ENCODE measurements around the gene CCNE1.

Gene CCNE1

DNA sequence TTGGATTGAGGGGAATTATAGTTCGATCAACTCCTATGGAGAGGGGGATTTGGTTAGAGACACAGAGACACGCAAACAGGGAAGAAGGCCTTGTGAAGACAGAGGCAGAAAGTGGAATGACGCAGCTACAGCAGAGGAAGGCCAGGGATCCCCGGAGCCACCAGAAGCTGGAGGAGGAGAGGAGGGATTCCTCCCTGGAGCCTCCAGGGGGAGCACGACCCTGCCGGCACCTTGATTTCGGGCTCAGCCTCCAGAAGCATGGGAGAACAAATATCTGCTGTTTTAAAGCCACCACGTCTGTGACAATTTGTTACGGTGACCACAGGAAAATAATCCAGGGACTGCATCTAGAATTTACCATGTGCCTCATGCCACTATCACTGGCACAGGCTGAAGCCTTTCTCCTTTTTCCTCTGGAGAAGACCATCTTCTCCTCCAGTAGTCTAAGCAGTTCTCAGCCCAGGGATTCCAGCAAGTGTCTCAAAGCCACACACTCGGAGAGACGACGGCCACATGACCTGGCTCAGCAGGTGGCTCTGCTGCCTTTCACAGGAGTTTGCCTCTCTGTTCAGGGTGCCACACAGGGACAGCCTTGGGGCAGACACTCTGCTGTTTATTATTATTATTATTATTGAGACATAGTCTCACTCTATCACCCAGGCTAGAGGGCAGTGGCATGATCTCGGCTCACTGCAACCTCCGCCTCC, 39.9 kb upstream of the CCNE1 start:
- Histone ChIP-seq H2BK5ac (ENCODE audit: low read length) (no peak overlapping the region), H3K4me2 (ENCODE audit: insufficient read depth, low read length, poor library complexity, severe bottlenecking) (no peak overlapping the region), H3K23ac (ENCODE audit: low read depth, low read length, poor library complexity) (no peak overlapping the region), H2BK120ac (ENCODE audit: low read depth, low read length) (no peak overlapping the region), H3K4ac (ENCODE audit: low read length) (no peak overlapping the region), H3K27me3 (ENCODE audit: control insufficient read depth in 3 of 3, insufficient read depth in 3 of 3, low read depth in 1 of 3, low read length in 3 of 3) (peaks cover 0 to 5% (median 0%) of the 10 kb centered on the region in 3 experiments), H3K27ac (replicated peaks; ENCODE audit: low read length) (no peak overlapping the region), H4K91ac (ENCODE audit: low read depth, low read length, poor library complexity) (no peak overlapping the region), H3K36me3 (replicated peaks in 1 of 2; ENCODE audit: control insufficient read depth in 2 of 2, insufficient read depth in 2 of 2, low read length in 2 of 2) (no peaks in the 10 kb centered on the region), H2AFZ (ENCODE audit: low read length) (peak overlapping the region; percentile 79), H4K8ac (ENCODE audit: low read depth, low read length) (no peak overlapping the region), H2AK5ac (ENCODE audit: low read depth, low read length) (no peak overlapping the region), H3K9ac (ENCODE audit: low read depth, low read length, poor library complexity) (no peak overlapping the region), H3K14ac (ENCODE audit: low read length) (no peak overlapping the region), H3K79me1 (ENCODE audit: low read depth, low read length) (no peaks in the 10 kb centered on the region), H3K18ac (ENCODE audit: low read length) (no peak overlapping the region), H2BK12ac (ENCODE audit: low read length) (no peak overlapping the region), H3K9me3 (replicated peaks in 1 of 2; ENCODE audit: control insufficient read depth in 2 of 2, insufficient read depth in 1 of 2, low read depth in 1 of 2, low read length in 2 of 2) (no peaks in the 10 kb centered on the region), H3K4me1 (ENCODE audit: control insufficient read depth in 2 of 2, insufficient read depth in 1 of 2, low read depth in 1 of 2, low read length in 2 of 2) (peaks cover 6 to 7% of the 10 kb centered on the region in 2 donors), H3K4me3 (ENCODE audit: low read length in 2 of 2) (no peak overlapping the region), H2BK15ac (ENCODE audit: low read length) (no peak overlapping the region)
- WGBS, 2 donors (ENCODE audit: extremely low coverage in 2 of 2, insufficient read length in 2 of 2, insufficient replicate concordance in 1 of 2) = no CpG with 5 or more reads among the region's 14 CpGs
- peak; percentile 38 for DNase-seq (ENCODE audit: low spot score)

DNA sequence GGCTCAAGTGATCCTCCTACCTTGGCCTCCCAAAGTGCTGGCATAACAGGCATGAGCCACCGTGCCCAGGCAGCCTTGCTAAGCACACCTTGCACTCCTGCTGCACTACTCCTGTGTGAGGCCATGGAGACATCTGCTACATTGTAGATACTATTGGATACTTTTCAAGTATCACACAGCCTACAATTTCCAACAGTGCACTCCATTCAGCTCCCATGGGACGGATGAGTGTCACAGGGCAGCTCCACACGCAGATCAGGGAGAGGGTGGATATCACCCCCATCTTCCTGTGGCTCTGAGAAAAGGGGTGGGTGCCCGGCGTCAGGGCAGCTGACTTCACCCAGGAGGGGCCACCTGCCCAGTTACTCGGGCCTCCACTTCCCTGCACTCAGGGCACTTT, 39.1 kb upstream of the CCNE1 start:
- no peak overlapping the region for H2BK15ac ChIP-seq (ENCODE audit: low read length)

DNA sequence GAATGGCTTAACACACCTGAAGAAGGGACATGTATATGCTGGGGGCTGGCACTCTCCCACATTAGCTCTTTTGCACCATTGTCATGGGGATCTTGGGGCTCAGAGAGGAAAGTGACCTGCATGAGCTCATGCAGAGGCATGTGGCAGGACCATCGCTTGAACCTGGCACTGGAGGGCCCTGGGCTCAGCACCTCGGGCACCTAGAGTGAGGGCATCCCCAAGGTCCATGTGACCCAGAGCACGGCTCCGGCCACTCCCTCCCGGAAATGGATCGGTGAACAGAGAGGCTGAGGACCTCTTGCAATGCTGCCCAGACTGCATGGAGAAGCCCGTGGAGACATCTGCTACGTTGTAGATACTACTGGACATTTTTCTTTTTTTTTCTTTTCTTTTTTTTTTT, 38.6 kb upstream of the CCNE1 start:
- Histone ChIP-seq H2AFZ (ENCODE audit: low read length) (no peak overlapping the region), H2BK15ac (ENCODE audit: low read length) (peak overlapping the region; percentile 61), H3K4me1 (ENCODE audit: control insufficient read depth in 2 of 2, insufficient read depth in 1 of 2, low read depth in 1 of 2, low read length in 2 of 2) (peaks cover 6 to 7% of the 10 kb centered on the region in 2 donors), H4K8ac (ENCODE audit: low read depth, low read length) (no peak overlapping the region), H2BK12ac (ENCODE audit: low read length) (no peak overlapping the region), H3K4me3 (ENCODE audit: low read length in 2 of 2) (no peak overlapping the region), H3K27me3 (ENCODE audit: control insufficient read depth in 3 of 3, insufficient read depth in 3 of 3, low read depth in 1 of 3, low read length in 3 of 3) (peaks cover 0 to 2% (median 0%) of the 10 kb centered on the region in 3 experiments), H3K9ac (ENCODE audit: low read depth, low read length, poor library complexity) (no peak overlapping the region), H2BK120ac (ENCODE audit: low read depth, low read length) (no peak overlapping the region), H3K27ac (replicated peaks; ENCODE audit: low read length) (no peak overlapping the region), H4K91ac (ENCODE audit: low read depth, low read length, poor library complexity) (no peak overlapping the region), H3K36me3 (replicated peaks in 1 of 2; ENCODE audit: control insufficient read depth in 2 of 2, insufficient read depth in 2 of 2, low read length in 2 of 2) (no peaks in the 10 kb centered on the region), H3K14ac (ENCODE audit: low read length) (no peak overlapping the region), H2BK5ac (ENCODE audit: low read length) (no peak overlapping the region), H3K23ac (ENCODE audit: low read depth, low read length, poor library complexity) (no peak overlapping the region), H3K4ac (ENCODE audit: low read length) (no peak overlapping the region), H3K18ac (ENCODE audit: low read length) (peak overlapping the region; percentile 2), H3K4me2 (ENCODE audit: insufficient read depth, low read length, poor library complexity, severe bottlenecking) (no peak overlapping the region), H2AK5ac (ENCODE audit: low read depth, low read length) (peak overlapping the region; percentile 67), H3K9me3 (replicated peaks in 1 of 2; ENCODE audit: control insufficient read depth in 2 of 2, insufficient read depth in 1 of 2, low read depth in 1 of 2, low read length in 2 of 2) (no peaks in the 10 kb centered on the region), H3K79me1 (ENCODE audit: low read depth, low read length) (no peaks in the 10 kb centered on the region)
- no peak for DNase-seq (ENCODE audit: low spot score)
- no CpG with 5 or more reads among the region's 8 CpGs for WGBS, 2 donors (ENCODE audit: extremely low coverage in 2 of 2, insufficient read length in 2 of 2, insufficient replicate concordance in 1 of 2)

More for the DNA sequence above, 39.1 kb upstream of the CCNE1 start:
- Histone ChIP-seq H3K4me2 (ENCODE audit: insufficient read depth, low read length, poor library complexity, severe bottlenecking) (no peak overlapping the region), H2AK5ac (ENCODE audit: low read depth, low read length) (peak overlapping the region; percentile 67), H3K4me1 (ENCODE audit: control insufficient read depth in 2 of 2, insufficient read depth in 1 of 2, low read depth in 1 of 2, low read length in 2 of 2) (peaks cover 6 to 7% of the 10 kb centered on the region in 2 donors), H3K23ac (ENCODE audit: low read depth, low read length, poor library complexity) (no peak overlapping the region), H2BK12ac (ENCODE audit: low read length) (no peak overlapping the region), H3K36me3 (replicated peaks in 1 of 2; ENCODE audit: control insufficient read depth in 2 of 2, insufficient read depth in 2 of 2, low read length in 2 of 2) (no peaks in the 10 kb centered on the region), H3K27me3 (ENCODE audit: control insufficient read depth in 3 of 3, insufficient read depth in 3 of 3, low read depth in 1 of 3, low read length in 3 of 3) (no peaks in the 10 kb centered on the region), H3K4me3 (ENCODE audit: low read length in 2 of 2) (no peak overlapping the region), H3K18ac (ENCODE audit: low read length) (no peak overlapping the region), H3K9me3 (replicated peaks in 1 of 2; ENCODE audit: control insufficient read depth in 2 of 2, insufficient read depth in 1 of 2, low read depth in 1 of 2, low read length in 2 of 2) (no peaks in the 10 kb centered on the region), H3K79me1 (ENCODE audit: low read depth, low read length) (no peaks in the 10 kb centered on the region), H3K14ac (ENCODE audit: low read length) (no peak overlapping the region), H2BK5ac (ENCODE audit: low read length) (no peak overlapping the region), H4K8ac (ENCODE audit: low read depth, low read length) (no peak overlapping the region), H3K4ac (ENCODE audit: low read length) (no peak overlapping the region), H3K9ac (ENCODE audit: low read depth, low read length, poor library complexity) (no peak overlapping the region), H3K27ac (replicated peaks; ENCODE audit: low read length) (no peak overlapping the region), H4K91ac (ENCODE audit: low read depth, low read length, poor library complexity) (no peak overlapping the region), H2AFZ (ENCODE audit: low read length) (no peak overlapping the region), H2BK120ac (ENCODE audit: low read depth, low read length) (no peak overlapping the region)
- no CpG with 5 or more reads among the region's 6 CpGs for WGBS, 2 donors (ENCODE audit: extremely low coverage in 2 of 2, insufficient read length in 2 of 2, insufficient replicate concordance in 1 of 2)
- DNase-seq (ENCODE audit: low spot score) = no peak

DNA sequence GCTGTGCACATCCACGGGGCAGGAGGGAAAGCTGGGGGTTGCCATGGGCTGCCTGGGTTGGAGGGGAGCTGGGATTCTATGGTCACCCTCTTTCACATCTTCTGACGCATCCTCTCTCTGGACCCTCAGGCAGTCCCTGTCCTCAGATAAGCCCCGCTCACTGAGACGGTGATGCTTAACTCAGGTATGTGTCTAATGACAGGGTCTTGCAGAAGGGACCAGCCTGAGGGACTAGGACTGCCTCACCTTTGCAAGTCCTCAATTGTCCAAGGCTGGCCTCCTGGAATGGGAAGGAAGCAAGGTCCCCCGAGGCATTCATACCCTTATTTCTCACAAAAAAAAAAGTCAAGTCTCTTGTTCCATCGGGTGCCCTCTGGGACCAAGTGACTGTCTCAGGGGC, 37.7 kb upstream of the CCNE1 start:
- no peaks in the 10 kb centered on the region for H3K79me1 ChIP-seq (ENCODE audit: low read depth, low read length)
- WGBS, 2 donors (ENCODE audit: extremely low coverage in 2 of 2, insufficient read length in 2 of 2, insufficient replicate concordance in 1 of 2) = no CpG with 5 or more reads among the region's 6 CpGs
- H3K18ac ChIP-seq (ENCODE audit: low read length) = no peak overlapping the region
- H3K4me3 ChIP-seq (ENCODE audit: low read length in 2 of 2) = no peak overlapping the region
- no peak overlapping the region for H3K14ac ChIP-seq (ENCODE audit: low read length)
- H2AFZ ChIP-seq (ENCODE audit: low read length) = no peak overlapping the region
- H4K91ac ChIP-seq (ENCODE audit: low read depth, low read length, poor library complexity) = no peak overlapping the region
- H3K9me3 ChIP-seq (replicated peaks in 1 of 2; ENCODE audit: control insufficient read depth in 2 of 2, insufficient read depth in 1 of 2, low read depth in 1 of 2, low read length in 2 of 2) = no peaks in the 10 kb centered on the region
- peak overlapping the region; percentile 93 for H2AK5ac ChIP-seq (ENCODE audit: low read depth, low read length)
- no peak overlapping the region for H3K9ac ChIP-seq (ENCODE audit: low read depth, low read length, poor library complexity)
- H3K4me2 ChIP-seq (ENCODE audit: insufficient read depth, low read length, poor library complexity, severe bottlenecking) = no peak overlapping the region
- no peaks in the 10 kb centered on the region for H3K36me3 ChIP-seq (replicated peaks in 1 of 2; ENCODE audit: control insufficient read depth in 2 of 2, insufficient read depth in 2 of 2, low read length in 2 of 2)
- no peak overlapping the region for H3K27ac ChIP-seq (replicated peaks; ENCODE audit: low read length)
- DNase-seq (ENCODE audit: low spot score) = no peak
- peak overlapping the region; percentile 17 for H3K23ac ChIP-seq (ENCODE audit: low read depth, low read length, poor library complexity)
- H2BK12ac ChIP-seq (ENCODE audit: low read length) = no peak overlapping the region
- peaks cover 0 to 10% (median 0%) of the 10 kb centered on the region in 3 experiments for H3K27me3 ChIP-seq (ENCODE audit: control insufficient read depth in 3 of 3, insufficient read depth in 3 of 3, low read depth in 1 of 3, low read length in 3 of 3)
- no peak overlapping the region for H2BK120ac ChIP-seq (ENCODE audit: low read depth, low read length)
- H2BK5ac ChIP-seq (ENCODE audit: low read length) = no peak overlapping the region
- no peak overlapping the region for H4K8ac ChIP-seq (ENCODE audit: low read depth, low read length)
- H3K4me1 ChIP-seq (ENCODE audit: control insufficient read depth in 2 of 2, insufficient read depth in 1 of 2, low read depth in 1 of 2, low read length in 2 of 2) = peaks cover 6 to 7% of the 10 kb centered on the region in 2 donors
- H2BK15ac ChIP-seq (ENCODE audit: low read length) = no peak overlapping the region
- no peak overlapping the region for H3K4ac ChIP-seq (ENCODE audit: low read length)
